GM13976 (cell line): ENCODE data around the gene VAPA.

Experiments used
- DNase-seq: peaks from one replicate; pipeline ENCODE4 v3.0.0; 2012; ENCODE audit warnings: low spot score
- in situ Hi-C: fragments of 300-500 bp; cut with MboI; formaldehyde crosslinking; loops from one replicate; pipeline ENCODE4 v1.12.0; 2022; ENCODE audit warnings: low sequenced_read_pairs, mixed read lengths, inconsistent platforms; ENCODE audit not compliant: unreplicated experiment
- TF ChIP-seq, protein P1 (sequence below): IDR thresholded peaks from 2 replicates; pipeline ENCODE4 v1.5.1; 2012; ENCODE audit warnings: borderline replicate concordance, mild to moderate bottlenecking; ENCODE audit not compliant: insufficient read depth; ENCODE audit errors: extremely low read depth, missing control alignments, control extremely low read depth

VAPA gene

GRCh38 chr18:9926977-9927376 lies 13.2 kb downstream of the VAPA start:
- DNase-seq, result no peak
- TF ChIP-seq, protein P1, sequence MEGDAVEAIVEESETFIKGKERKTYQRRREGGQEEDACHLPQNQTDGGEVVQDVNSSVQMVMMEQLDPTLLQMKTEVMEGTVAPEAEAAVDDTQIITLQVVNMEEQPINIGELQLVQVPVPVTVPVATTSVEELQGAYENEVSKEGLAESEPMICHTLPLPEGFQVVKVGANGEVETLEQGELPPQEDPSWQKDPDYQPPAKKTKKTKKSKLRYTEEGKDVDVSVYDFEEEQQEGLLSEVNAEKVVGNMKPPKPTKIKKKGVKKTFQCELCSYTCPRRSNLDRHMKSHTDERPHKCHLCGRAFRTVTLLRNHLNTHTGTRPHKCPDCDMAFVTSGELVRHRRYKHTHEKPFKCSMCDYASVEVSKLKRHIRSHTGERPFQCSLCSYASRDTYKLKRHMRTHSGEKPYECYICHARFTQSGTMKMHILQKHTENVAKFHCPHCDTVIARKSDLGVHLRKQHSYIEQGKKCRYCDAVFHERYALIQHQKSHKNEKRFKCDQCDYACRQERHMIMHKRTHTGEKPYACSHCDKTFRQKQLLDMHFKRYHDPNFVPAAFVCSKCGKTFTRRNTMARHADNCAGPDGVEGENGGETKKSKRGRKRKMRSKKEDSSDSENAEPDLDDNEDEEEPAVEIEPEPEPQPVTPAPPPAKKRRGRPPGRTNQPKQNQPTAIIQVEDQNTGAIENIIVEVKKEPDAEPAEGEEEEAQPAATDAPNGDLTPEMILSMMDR, result no peak
- in situ Hi-C loops, result loop anchor here (25.0 kb wide), 1 partner anchor 215 kb away; the partner anchor contains the start of gene RAB31

GRCh38 chr18:9927392-9928063 lies 13.7 kb downstream of the VAPA start:
- in situ Hi-C loops, result loop anchor here (25.0 kb wide), 1 partner anchor 215 kb away; the partner anchor contains the start of gene RAB31
- DNase-seq, result no peak
- TF ChIP-seq, protein P1, result no peak

GRCh38 chr18:9928646-9929259 lies 14.9 kb downstream of the VAPA start:
- TF ChIP-seq, protein P1, result no peak
- in situ Hi-C loops, result loop anchor here (25.0 kb wide), 1 partner anchor 216 kb away; the partner anchor contains the start of gene RAB31
- no peak for DNase-seq

DNA sequence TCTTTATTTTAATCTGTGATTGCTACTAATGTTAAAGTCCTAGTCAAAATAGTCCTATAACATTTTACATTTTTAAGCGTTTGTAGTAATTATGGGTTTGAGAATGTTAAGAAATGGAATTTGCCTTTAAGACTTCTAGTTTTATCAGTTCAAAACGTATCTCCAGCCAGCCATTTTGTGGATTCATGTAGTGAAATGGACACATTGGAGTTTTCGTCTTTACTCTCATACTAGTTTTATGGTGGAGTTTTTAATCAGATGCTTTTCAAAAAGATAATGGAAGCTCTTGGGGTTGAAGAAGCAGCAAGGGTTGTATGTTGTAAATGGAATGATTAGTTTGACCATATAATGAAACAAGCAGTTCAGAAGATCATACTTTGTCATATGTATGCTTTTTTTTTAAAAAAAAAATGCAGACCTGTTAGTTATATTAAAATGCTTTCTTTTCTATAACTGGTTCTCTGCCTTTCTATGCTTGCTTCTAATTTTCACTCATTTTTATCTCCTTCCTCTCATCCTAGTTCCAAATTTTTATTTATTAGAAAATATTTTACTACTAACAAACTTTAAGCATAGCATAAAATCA lies 16.6 kb downstream of the VAPA start:
- DNase-seq, result no peak
- in situ Hi-C loops, result loop anchor here (25.0 kb wide), 1 partner anchor 218 kb away; the partner anchor contains the start of gene RAB31
- TF ChIP-seq, protein P1, result no peak

DNA sequence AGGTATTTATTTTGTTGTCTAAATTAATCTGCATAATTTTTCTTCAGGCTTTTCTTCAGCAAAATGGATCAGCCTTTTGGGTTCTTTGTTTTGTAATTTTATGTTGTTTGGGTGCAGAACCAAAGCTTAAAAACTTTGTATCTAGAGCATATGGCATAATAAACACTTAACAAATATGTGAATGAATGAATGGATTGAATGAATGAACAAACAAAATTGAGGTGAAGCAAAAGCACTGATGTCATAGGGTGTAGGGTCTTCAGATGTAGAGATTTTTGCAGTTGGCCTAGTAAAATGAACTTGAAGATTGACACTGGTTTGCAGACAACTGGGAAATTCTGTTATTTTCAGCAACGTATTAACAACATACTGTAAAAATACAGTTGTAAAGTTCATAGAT lies 17.3 kb downstream of the VAPA start:
- in situ Hi-C loops, result loop anchor here (25.0 kb wide), 1 partner anchor 219 kb away; the partner anchor contains the start of gene RAB31
- no peak for DNase-seq
- TF ChIP-seq, protein P1, result no peak

DNA sequence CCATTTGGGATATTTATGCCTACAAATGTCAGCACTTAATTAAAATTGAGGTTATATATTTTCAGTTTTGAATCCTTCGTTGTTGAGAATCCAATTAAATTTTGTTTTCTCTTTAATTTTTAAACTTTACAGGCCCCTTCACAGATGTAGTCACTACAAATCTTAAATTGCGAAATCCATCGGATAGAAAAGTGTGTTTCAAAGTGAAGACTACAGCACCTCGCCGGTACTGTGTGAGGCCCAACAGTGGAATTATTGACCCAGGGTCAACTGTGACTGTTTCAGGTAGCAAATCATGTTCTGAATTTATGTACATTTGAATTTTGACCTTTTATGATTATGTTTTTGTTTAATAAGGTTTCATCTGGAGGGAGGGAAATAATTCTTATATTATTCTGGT lies 17.9 kb downstream of the VAPA start:
- TF ChIP-seq, protein P1, result no peak
- in situ Hi-C loops, result loop anchor here (25.0 kb wide), 1 partner anchor 219 kb away; the partner anchor contains the start of gene RAB31
- DNase-seq, result no peak
